Head of caudate nucleus (tissue), 42 donors: ENCODE measurements around the gene ACHE.

ENCODE experiments used
- DNase-seq, 42 donors: peaks; one replicate each; pipeline versions ENCODE4 v3.0.0 to v3.0.0-alpha.2; 2020 to 2021; ENCODE audit warnings: mixed read lengths in 7 of 42
- intact Hi-C: fragments of 100-400 bp; cut with DNase I; formaldehyde crosslinking; loops from one replicate; pipeline ENCODE4 v1.15.0; 2022

ACHE gene

GRCh38 chr7:100840470-100841100 is 55.1 kb downstream of the ACHE start:
- DNase-seq: no peak
- intact Hi-C loops: no loop called here
